PC-3 (cell line): ENCODE results near the gene FAM187B. TPM values are rescaled to one million over a fixed set of nuclear protein-coding genes. Genes with fewer than 3 reads are reported as not detected.

Experiments used
- ATAC-seq: fragments of 200-7000 bp; cut with Tn5 transposase; 2 replicates; pipeline ENCODE4 v1.9.1; 2020; ENCODE audit warnings: mild to moderate bottlenecking, moderate library complexity
- BruUV-seq: library from RNA; stranded (reverse); fragments of 400-500 nt; replicated peaks from 2 replicates; lab custom pipeline; 2021; lab: Mats Ljungman, UMichigan
- CTCF ChIA-PET: fragments of 300-600 bp; sonication (Branson Sonifier 250); formaldehyde crosslinking; loops from one replicate; lab custom pipeline; 2022; ENCODE audit warnings: antibody characterized with exemption; lab: Charles Lee
- POLR2A ChIA-PET: fragments of 300-600 bp; sonication (Branson Sonifier 250); formaldehyde crosslinking; loops from one replicate; lab custom pipeline; 2022; ENCODE audit warnings: antibody characterized with exemption; ENCODE audit not compliant: unreplicated experiment; lab: Charles Lee
- DNase-seq: peaks from one replicate; pipeline ENCODE4 v3.0.0-alpha.2; 2015
- H2AFZ ChIP-seq: fragments of 300-600 bp; sonication (generic); 2 replicates; pipeline ENCODE4 v1.6.0; 2016; ENCODE audit warnings: antibody characterized with exemption, low read length
- H3F3A ChIP-seq: fragments of 300-600 bp; sonication (generic); one replicate; pipeline ENCODE4 v1.6.0; 2017; ENCODE audit warnings: antibody characterized with exemption, low read length, control low read depth, mild to moderate bottlenecking; ENCODE audit not compliant: unreplicated experiment
- H3K27ac ChIP-seq: fragments of 300-600 bp; sonication (generic); 2 replicates; pipeline ENCODE4 v1.5.1; 2016; ENCODE audit warnings: mild to moderate bottlenecking, low read length
- H3K27me3 ChIP-seq: fragments of 300-600 bp; sonication (generic); 2 replicates; pipeline ENCODE4 v1.6.1; 2016; ENCODE audit warnings: low read length, mixed read lengths
- H3K36me3 ChIP-seq: fragments of 300-600 bp; sonication (generic); 2 replicates; pipeline ENCODE4 v1.6.1; 2016; ENCODE audit warnings: low read depth, mixed run types, low read length, mixed read lengths
- H3K4me1 ChIP-seq: fragments of 300-600 bp; sonication (generic); 2 replicates; pipeline ENCODE4 v1.5.1; 2016; ENCODE audit warnings: low read length; ENCODE audit not compliant: insufficient read depth
- H3K4me2 ChIP-seq: fragments of 300-600 bp; sonication (generic); 2 replicates; pipeline ENCODE4 v1.6.0; 2016; ENCODE audit warnings: low read length
- H3K4me3 ChIP-seq: fragments of 300-600 bp; sonication (generic); 2 replicates; pipeline ENCODE4 v1.5.1; 2016; ENCODE audit warnings: mild to moderate bottlenecking, low read length, mixed read lengths
- H3K79me2 ChIP-seq: fragments of 300-600 bp; sonication (generic); 2 replicates; pipeline ENCODE4 v1.6.1; 2017; ENCODE audit warnings: low read length, mixed read lengths
- H3K9ac ChIP-seq: fragments of 300-600 bp; sonication (generic); 2 replicates; pipeline ENCODE4 v1.6.0; 2016; ENCODE audit warnings: mild to moderate bottlenecking, low read length
- H3K9me2 ChIP-seq: fragments of 300-600 bp; sonication (generic); replicated peaks from 2 replicates; pipeline ENCODE4 v1.6.1; 2016; ENCODE audit warnings: mixed run types, low read length, mixed read lengths
- H3K9me3 ChIP-seq: fragments of 300-600 bp; sonication (generic); 2 replicates; pipeline ENCODE4 v1.6.1; 2016; ENCODE audit warnings: low read length, mixed read lengths
- H4K20me1 ChIP-seq: fragments of 300-600 bp; sonication (generic); 2 replicates; pipeline ENCODE4 v1.6.1; 2016; ENCODE audit warnings: low read length, mixed read lengths
- CTCF ChIP-seq: fragments of 300-600 bp; sonication (generic); conservative IDR thresholded peaks from 2 replicates; pipeline ENCODE4 v1.5.1; 2017; ENCODE audit warnings: antibody characterized with exemption, low read depth, mild to moderate bottlenecking, low read length
- EZH2 ChIP-seq: fragments of 300-600 bp; sonication (generic); IDR thresholded peaks from one replicate; pipeline ENCODE4 v1.6.1; 2017; ENCODE audit warnings: antibody characterized with exemption, mild to moderate bottlenecking, low read length; ENCODE audit not compliant: unreplicated experiment
- EZH2phosphoT487 ChIP-seq: fragments of 300-600 bp; sonication (generic); IDR thresholded peaks from 2 replicates; pipeline ENCODE4 v1.6.1; 2018; ENCODE audit warnings: mild to moderate bottlenecking, antibody characterized with exemption, low read length, borderline replicate concordance
- intact Hi-C: fragments of 100-400 bp; cut with micrococcal nuclease; formaldehyde crosslinking; loops from 2 replicates; pipeline ENCODE4 v1.9.0; 2023
- total RNA-seq: library from RNA; depleted of rRNA; stranded (reverse); fragments of >200 nt; gene quantifications from 2 replicates; pipeline ENCODE4 v1.2.3, GENCODE V29; 2014

The FAM187B gene
- total RNA-seq, 1 experiment from 2014 or later, result not detected

- intact Hi-C loops, result no loop called here
- POLR2A ChIA-PET, result no interaction called here
Observed at GRCh38 chr19:35216833-35217648, 11.5 kb downstream of the FAM187B start.

GRCh38 chr19:35216016-35216832 is 12.3 kb downstream of the FAM187B start:
- BruUV-seq, result no TSS peak
- no peak overlapping the region for H3K27ac ChIP-seq
- no peaks in the 10 kb centered on the region for H3K9me2 ChIP-seq
- no peak overlapping the region for H3K4me2 ChIP-seq
- no peak for ATAC-seq
- H4K20me1 ChIP-seq, result no peaks in the 10 kb centered on the region
- ChIA-PET POLR2A (no interaction called here), CTCF (no interaction called here)
- no peaks in the 10 kb centered on the region for H3K79me2 ChIP-seq
- no peaks in the 10 kb centered on the region for H3K9me3 ChIP-seq
- no peak overlapping the region for H3K9ac ChIP-seq
- H2AFZ ChIP-seq, result no peak overlapping the region
- no peak for TF ChIP-seq EZH2phosphoT487
- no peak for TF ChIP-seq EZH2
- no peak for TF ChIP-seq CTCF
- no peaks in the 10 kb centered on the region for H3K27me3 ChIP-seq
- H3F3A ChIP-seq, result no peaks in the 10 kb centered on the region
- H3K36me3 ChIP-seq, result no peaks in the 10 kb centered on the region
- H3K4me3 ChIP-seq, result no peak overlapping the region
- no peak for DNase-seq
- intact Hi-C loops, result no loop called here
- peaks cover 11% of the 10 kb centered on the region for H3K4me1 ChIP-seq

More at GRCh38 chr19:35216833-35217648, 11.5 kb downstream of the FAM187B start:
- no peak overlapping the region for H3K4me3 ChIP-seq
- no TSS peak for BruUV-seq
- no peaks in the 10 kb centered on the region for H3K36me3 ChIP-seq
- no peaks in the 10 kb centered on the region for H4K20me1 ChIP-seq
- no peak overlapping the region for H2AFZ ChIP-seq
- no peaks in the 10 kb centered on the region for H3K79me2 ChIP-seq
- no peaks in the 10 kb centered on the region for H3K9me2 ChIP-seq
- H3F3A ChIP-seq, result no peaks in the 10 kb centered on the region
- CTCF ChIA-PET, result no interaction called here
- H3K4me1 ChIP-seq, result peaks cover 11% of the 10 kb centered on the region
- H3K9ac ChIP-seq, result no peak overlapping the region
- TF ChIP-seq EZH2 (no peak), CTCF (no peak), EZH2phosphoT487 (no peak)
- ATAC-seq (no peak), DNase-seq (peak; percentile 15)
- no peaks in the 10 kb centered on the region for H3K9me3 ChIP-seq
- no peaks in the 10 kb centered on the region for H3K27me3 ChIP-seq
- no peak overlapping the region for H3K4me2 ChIP-seq
- H3K27ac ChIP-seq, result no peak overlapping the region
